Measurements from ENCODE around the gene HOXD13.

The HOXD13 gene

GRCh38 chr2:176078541-176079284 is 13.8 kb upstream of the HOXD13 start:
- Histone ChIP-seq H3K27me3 (ENCODE audit: insufficient read depth, low read length, poor library complexity) (peaks cover 17% of the 10 kb centered on the region), H3K4me3 (ENCODE audit: low read depth in 1 of 2, low read length in 2 of 2) (no peak overlapping the region), H3K4me2 (ENCODE audit: insufficient read depth, low read length) (no peak overlapping the region), H3K4me1 (ENCODE audit: insufficient read depth, low read length) (no peaks in the 10 kb centered on the region), H3K27ac (ENCODE audit: low read length) (no peak overlapping the region), H3K9me3 (ENCODE audit: insufficient read depth, low read length, severe bottlenecking) (no peaks in the 10 kb centered on the region), H2AFZ (ENCODE audit: low read depth, low read length) (no peak overlapping the region), H3K36me3 (ENCODE audit: insufficient read depth, low read length) (no peaks in the 10 kb centered on the region), H3K9ac (ENCODE audit: low read depth, low read length) (no peak overlapping the region), H4K20me1 (ENCODE audit: insufficient read depth, low read length) (no peaks in the 10 kb centered on the region), H3K79me2 (ENCODE audit: insufficient read depth, low read length) (no peaks in the 10 kb centered on the region)
- ATAC-seq (ENCODE audit: insufficient read depth, low read depth), result no peak
- no peak for TF ChIP-seq EZH2 (IDR thresholded peaks at IDR 0.05; ENCODE audit: borderline replicate concordance, low read depth, low read length, severe bottlenecking)
- TF ChIP-seq, protein P1, sequence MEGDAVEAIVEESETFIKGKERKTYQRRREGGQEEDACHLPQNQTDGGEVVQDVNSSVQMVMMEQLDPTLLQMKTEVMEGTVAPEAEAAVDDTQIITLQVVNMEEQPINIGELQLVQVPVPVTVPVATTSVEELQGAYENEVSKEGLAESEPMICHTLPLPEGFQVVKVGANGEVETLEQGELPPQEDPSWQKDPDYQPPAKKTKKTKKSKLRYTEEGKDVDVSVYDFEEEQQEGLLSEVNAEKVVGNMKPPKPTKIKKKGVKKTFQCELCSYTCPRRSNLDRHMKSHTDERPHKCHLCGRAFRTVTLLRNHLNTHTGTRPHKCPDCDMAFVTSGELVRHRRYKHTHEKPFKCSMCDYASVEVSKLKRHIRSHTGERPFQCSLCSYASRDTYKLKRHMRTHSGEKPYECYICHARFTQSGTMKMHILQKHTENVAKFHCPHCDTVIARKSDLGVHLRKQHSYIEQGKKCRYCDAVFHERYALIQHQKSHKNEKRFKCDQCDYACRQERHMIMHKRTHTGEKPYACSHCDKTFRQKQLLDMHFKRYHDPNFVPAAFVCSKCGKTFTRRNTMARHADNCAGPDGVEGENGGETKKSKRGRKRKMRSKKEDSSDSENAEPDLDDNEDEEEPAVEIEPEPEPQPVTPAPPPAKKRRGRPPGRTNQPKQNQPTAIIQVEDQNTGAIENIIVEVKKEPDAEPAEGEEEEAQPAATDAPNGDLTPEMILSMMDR (IDR thresholded peaks at IDR 0.05; ENCODE audit: borderline replicate concordance, extremely low read depth, low read length, poor library complexity, severe bottlenecking), result no peak
- no peak for DNase-seq

- no peaks in the 10 kb centered on the region for H3K79me2 ChIP-seq (ENCODE audit: insufficient read depth, low read length)
- ATAC-seq (ENCODE audit: insufficient read depth, low read depth) (no peak), DNase-seq (no peak)
- no peaks in the 10 kb centered on the region for H3K4me1 ChIP-seq (ENCODE audit: insufficient read depth, low read length)
- no peak overlapping the region for H3K4me3 ChIP-seq (ENCODE audit: low read depth in 1 of 2, low read length in 2 of 2)
- H2AFZ ChIP-seq (ENCODE audit: low read depth, low read length), result no peak overlapping the region
- no peaks in the 10 kb centered on the region for H3K36me3 ChIP-seq (ENCODE audit: insufficient read depth, low read length)
- H3K9ac ChIP-seq (ENCODE audit: low read depth, low read length), result no peak overlapping the region
- H3K27ac ChIP-seq (ENCODE audit: low read length), result no peak overlapping the region
- H3K4me2 ChIP-seq (ENCODE audit: insufficient read depth, low read length), result no peak overlapping the region
- no peaks in the 10 kb centered on the region for H3K9me3 ChIP-seq (ENCODE audit: insufficient read depth, low read length, severe bottlenecking)
- TF ChIP-seq, protein P1 (IDR thresholded peaks at IDR 0.05; ENCODE audit: borderline replicate concordance, extremely low read depth, low read length, poor library complexity, severe bottlenecking), result no peak
- TF ChIP-seq EZH2 (IDR thresholded peaks at IDR 0.05; ENCODE audit: borderline replicate concordance, low read depth, low read length, severe bottlenecking), result no peak
- no peaks in the 10 kb centered on the region for H4K20me1 ChIP-seq (ENCODE audit: insufficient read depth, low read length)
- peaks cover 12% of the 10 kb centered on the region for H3K27me3 ChIP-seq (ENCODE audit: insufficient read depth, low read length, poor library complexity)
Observed at GRCh38 chr2:176079285-176079830, 13.2 kb upstream of the HOXD13 start.

DNA sequence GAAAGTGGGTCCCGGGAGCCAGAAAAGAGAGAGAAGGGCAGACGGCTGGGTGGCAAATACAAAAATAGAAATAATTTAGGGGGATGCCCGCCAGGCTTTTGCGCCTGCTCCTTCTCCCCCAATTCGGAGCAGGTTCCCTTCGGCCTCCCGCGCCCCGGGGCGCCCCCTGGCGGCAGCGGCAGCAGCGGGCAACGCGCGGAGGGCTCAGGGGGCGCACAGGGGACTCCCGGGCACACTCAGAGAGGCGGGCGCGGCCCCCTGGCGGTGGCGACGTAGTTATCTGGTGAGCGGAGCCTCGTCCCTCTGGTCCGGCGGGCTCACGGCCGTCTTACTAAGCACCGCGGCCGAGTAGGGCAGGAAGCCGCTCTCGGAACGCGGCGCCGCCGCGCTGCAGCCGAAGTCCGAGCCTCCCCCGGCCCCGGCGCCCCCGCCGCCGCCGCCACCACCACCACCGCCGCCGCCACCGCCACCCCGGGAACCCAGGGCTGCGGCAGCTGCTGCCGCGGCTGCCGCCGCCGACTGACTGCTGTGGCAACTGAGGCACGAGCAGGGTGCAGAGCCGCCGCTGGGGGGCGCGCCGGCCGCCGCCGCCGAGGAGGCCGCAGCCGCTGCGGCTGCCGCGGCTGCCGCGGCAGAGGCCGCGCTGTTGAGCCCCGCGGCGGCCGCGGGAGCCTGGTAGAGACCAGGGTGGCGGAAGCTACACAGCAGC is 12.5 kb upstream of the HOXD13 start:
- Histone ChIP-seq H3K4me2 (ENCODE audit: insufficient read depth, low read length) (no peak overlapping the region), H3K79me2 (ENCODE audit: insufficient read depth, low read length) (no peaks in the 10 kb centered on the region), H3K27ac (ENCODE audit: low read length) (no peak overlapping the region), H3K27me3 (ENCODE audit: insufficient read depth, low read length, poor library complexity) (peaks cover 6% of the 10 kb centered on the region), H3K9ac (ENCODE audit: low read depth, low read length) (no peak overlapping the region), H3K4me1 (ENCODE audit: insufficient read depth, low read length) (no peaks in the 10 kb centered on the region), H4K20me1 (ENCODE audit: insufficient read depth, low read length) (no peaks in the 10 kb centered on the region), H3K36me3 (ENCODE audit: insufficient read depth, low read length) (no peaks in the 10 kb centered on the region), H3K4me3 (ENCODE audit: low read depth in 1 of 2, low read length in 2 of 2) (no peak overlapping the region), H3K9me3 (ENCODE audit: insufficient read depth, low read length, severe bottlenecking) (no peaks in the 10 kb centered on the region), H2AFZ (ENCODE audit: low read depth, low read length) (no peak overlapping the region)
- TF ChIP-seq, protein P1 (IDR thresholded peaks at IDR 0.05; ENCODE audit: borderline replicate concordance, extremely low read depth, low read length, poor library complexity, severe bottlenecking), result no peak
- TF ChIP-seq EZH2 (IDR thresholded peaks at IDR 0.05; ENCODE audit: borderline replicate concordance, low read depth, low read length, severe bottlenecking), result no peak
- DNase-seq (no peak), ATAC-seq (ENCODE audit: insufficient read depth, low read depth) (no peak)

Measured in DND-41 (cell line).